ENCODE measurements around the gene TDRD10.

The TDRD10 gene

GRCh38 chr1:154556422-154556821 lies 54.4 kb downstream of the TDRD10 start:
- no peak for DNase-seq

GRCh38 chr1:154557248-154557938 lies 55.4 kb downstream of the TDRD10 start:
- no peak for DNase-seq

GRCh38 chr1:154557939-154558719 lies 56.1 kb downstream of the TDRD10 start, which contains the start of gene UBE2Q1:
Gene UBE2Q1, minus strand, starts transcription at chr1:154558662. Its CDS starts 109 bp downstream, at chr1:154558553.
- peak in 5 of 6 experiments; percentile 32 to 51 (median 41) for DNase-seq

GRCh38 chr1:154558720-154559465 lies 56.9 kb downstream of the TDRD10 start:
- DNase-seq, result peak; percentile 98 to 100 (median 99)

GRCh38 chr1:154559466-154560044 lies 57.5 kb downstream of the TDRD10 start:
- peak; percentile 69 to 86 (median 74) for DNase-seq

- no peak for DNase-seq
Measured at GRCh38 chr1:154565876-154566275, 63.9 kb downstream of the TDRD10 start.

- peak; percentile 20 to 75 (median 64) for DNase-seq
Measured at GRCh38 chr1:154567386-154568156, 65.6 kb downstream of the TDRD10 start, which contains the start of gene CHRNB2. Gene CHRNB2, plus strand, starts transcription at chr1:154567778. Its CDS starts 267 bp downstream, at chr1:154568045.

- DNase-seq, result no peak
Measured at GRCh38 chr1:154568157-154568815, 66.3 kb downstream of the TDRD10 start.

GRCh38 chr1:154571244-154571963 lies 69.4 kb downstream of the TDRD10 start:
- DNase-seq, result no peak

GRCh38 chr1:154571964-154572288 lies 69.9 kb downstream of the TDRD10 start:
- DNase-seq, result no peak

GRCh38 chr1:154572468-154573167 lies 70.6 kb downstream of the TDRD10 start:
- no peak for DNase-seq

- no peak for DNase-seq
Measured at GRCh38 chr1:154573168-154573510, 71.1 kb downstream of the TDRD10 start.

- DNase-seq, result no peak
Measured at GRCh38 chr1:154574716-154575115, 72.7 kb downstream of the TDRD10 start.

- DNase-seq, result no peak
Measured at GRCh38 chr1:154575147-154575927, 73.3 kb downstream of the TDRD10 start.

GRCh38 chr1:154575951-154576566 lies 74.0 kb downstream of the TDRD10 start:
- DNase-seq, result no peak

- no peak for DNase-seq
Measured at GRCh38 chr1:154577346-154578057, 75.5 kb downstream of the TDRD10 start.

- no peak for DNase-seq
Measured at GRCh38 chr1:154578058-154578418, 76.0 kb downstream of the TDRD10 start.

GRCh38 chr1:154579374-154579773 lies 77.4 kb downstream of the TDRD10 start:
- no peak for DNase-seq

- no peak for DNase-seq
Measured at GRCh38 chr1:154581766-154582165, 79.7 kb downstream of the TDRD10 start.

All from stimulated activated naive CD4-positive, alpha-beta T cell (primary cell).